HepG2 (cell line): Measurements from ENCODE around the gene PDE4D. TPM values are rescaled to one million over a fixed set of nuclear protein-coding genes. Genes with fewer than 3 reads are reported as not detected.

ENCODE experiments used
- ATAC-seq: fragments of 200-7000 bp; cut with Tn5 transposase; 3 replicates; pipeline ENCODE4 v1.9.1; 2020; ENCODE audit warnings: mild to moderate bottlenecking, moderate library complexity
- BruUV-seq: library from RNA; stranded (reverse); fragments of 400-500 nt; replicated peaks from 2 replicates; lab custom pipeline; 2021; lab: Mats Ljungman, UMichigan
- CTCF ChIA-PET: fragments of 300-600 bp; formaldehyde crosslinking; extraction: SDS; loops from one replicate; lab custom pipeline; 2021; ENCODE audit warnings: low total read pairs, inconsistent platforms, low intra/inter-chr PET ratio; lab: Yijun Ruan, JAX
- POLR2A ChIA-PET: fragments of 350-600 bp; sonication (Branson Sonifier 250); formaldehyde crosslinking; loops from one replicate; lab custom pipeline; 2020; ENCODE audit warnings: antibody characterized with exemption, inconsistent platforms; lab: Yijun Ruan, JAX
- DNase-seq: peaks from one replicate; pipeline ENCODE4 v3.0.0-alpha.2; 2015; ENCODE audit warnings: low spot score
- FAIRE-seq: peaks from 3 replicates; lab custom pipeline; 2011; peaks lifted over from hg19 to GRCh38; lab: Jason Lieb, UNC
- H2AFZ ChIP-seq: one replicate; pipeline ENCODE4 v1.6.1; 2011; ENCODE audit warnings: low read length, inconsistent platforms
- H3K27ac ChIP-seq: fragments of 300-600 bp; 3 replicates; pipeline ENCODE4 v1.8.0; 2011; ENCODE audit warnings: mixed run types, mild to moderate bottlenecking, mixed read lengths, low read length, inconsistent platforms; ENCODE audit not compliant: insufficient read depth; ENCODE audit errors: extremely low read length
- H3K27me3 ChIP-seq, 2 experiments: fragments of 200-600 bp in 1 of 2; 2 replicates in 1 of 2; 3 replicates in 1 of 2; pipeline versions ENCODE4 v1.6.0 to v1.8.0; 2011; ENCODE audit warnings: low read length in 2 of 2, mild to moderate bottlenecking in 2 of 2, moderate library complexity in 2 of 2, inconsistent platforms in 1 of 2; ENCODE audit not compliant: insufficient read depth in 2 of 2, control insufficient read depth in 1 of 2
- H3K36me3 ChIP-seq, 2 experiments: fragments of 200-600 bp in 1 of 2; replicated peaks in 1 of 2; 2 replicates in 1 of 2; 3 replicates in 1 of 2; pipeline versions ENCODE4 v1.5.1 to v1.8.0; 2011; ENCODE audit warnings: low read length in 2 of 2, inconsistent platforms in 1 of 2; ENCODE audit not compliant: insufficient read depth in 2 of 2, control insufficient read depth in 1 of 2
- H3K4me1 ChIP-seq: 2 replicates; pipeline ENCODE4 v1.5.1; 2012; ENCODE audit warnings: low read length, inconsistent platforms; ENCODE audit not compliant: insufficient read depth
- H3K4me2 ChIP-seq: 2 replicates; pipeline ENCODE4 v1.6.0; 2011; ENCODE audit warnings: low read depth, low read length, inconsistent platforms
- H3K4me3 ChIP-seq, 3 experiments: fragments of 200-600 bp in 1 of 3; sonication (generic), shearing (Covaris generic) in 1 of 3; replicated peaks in 1 of 3; 2 replicates each; pipeline ENCODE4 v1.5.1; 2011 to 2016; ENCODE audit warnings: low read length in 3 of 3, inconsistent platforms in 2 of 3, low read depth in 2 of 3, mild to moderate bottlenecking in 2 of 3, control low read depth in 1 of 3, mixed read lengths in 1 of 3; ENCODE audit not compliant: insufficient read depth in 1 of 3
- H3K79me2 ChIP-seq: one replicate; pipeline ENCODE4 v1.6.1; 2011; ENCODE audit warnings: low read length, inconsistent platforms; ENCODE audit not compliant: insufficient read depth
- H3K9ac ChIP-seq: 2 replicates; pipeline ENCODE4 v1.6.0; 2011; ENCODE audit warnings: mild to moderate bottlenecking, low read depth, low read length, inconsistent platforms; ENCODE audit not compliant: insufficient read depth
- H3K9me3 ChIP-seq: 2 replicates; pipeline ENCODE4 v1.5.1; 2012; ENCODE audit warnings: mild to moderate bottlenecking, low read length
- H4K20me1 ChIP-seq: 2 replicates; pipeline ENCODE4 v1.6.0; 2011; ENCODE audit warnings: inconsistent platforms, mild to moderate bottlenecking, low read length, moderate library complexity; ENCODE audit not compliant: insufficient read depth
- CBX2 ChIP-seq, 2 experiments: fragments of 200-600 bp in 1 of 2; sonication (generic); formaldehyde crosslinking in 1 of 2; IDR thresholded peaks; 2 replicates each; pipeline versions ENCODE4 v1.7.0 to v1.8.1; 2018 to 2022; ENCODE audit warnings: low read depth in 2 of 2, low read length in 1 of 2, mild to moderate bottlenecking in 1 of 2, missing genetic modification reagents in 1 of 2
- DR1 ChIP-seq: sonication (generic); formaldehyde crosslinking; IDR thresholded peaks from 2 replicates; pipeline ENCODE4 v1.8.0; 2021; ENCODE audit warnings: mild to moderate bottlenecking, missing genetic modification reagents, inconsistent platforms
- GZF1 ChIP-seq: sonication (generic); formaldehyde crosslinking; IDR thresholded peaks from 2 replicates; pipeline ENCODE4 v1.5.1; 2020; ENCODE audit warnings: mild to moderate bottlenecking, missing genetic modification reagents
- IKZF1 ChIP-seq: fragments of 450-650 bp; IDR thresholded peaks from 2 replicates; pipeline ENCODE4 v1.7.1; 2016
- JUN ChIP-seq: sonication (generic); formaldehyde crosslinking; IDR thresholded peaks from 2 replicates; pipeline ENCODE4 v1.4.0; 2020; ENCODE audit warnings: mild to moderate bottlenecking, missing genetic modification reagents
- SP140L ChIP-seq: sonication (generic); formaldehyde crosslinking; IDR thresholded peaks from 2 replicates; pipeline ENCODE4 v1.4.0; 2020; ENCODE audit warnings: missing genetic modification reagents, borderline replicate concordance
- TEAD3 ChIP-seq: optimal IDR thresholded peaks from 2 replicates; pipeline ENCODE3; 2016; ENCODE audit warnings: borderline replicate concordance
- ZBTB21 ChIP-seq: sonication (generic); formaldehyde crosslinking; IDR thresholded peaks from 2 replicates; pipeline ENCODE4 v1.4.0; 2020; ENCODE audit warnings: missing genetic modification reagents
- ZNF138 ChIP-seq: sonication (generic); formaldehyde crosslinking; IDR thresholded peaks from 2 replicates; pipeline ENCODE4 v1.5.0; 2020; ENCODE audit warnings: mild to moderate bottlenecking, low read depth, missing genetic modification reagents
- ZNF577 ChIP-seq: sonication (generic); formaldehyde crosslinking; IDR thresholded peaks from 2 replicates; pipeline ENCODE4 v1.4.0; 2020; ENCODE audit warnings: mild to moderate bottlenecking, low read depth, missing genetic modification reagents, borderline replicate concordance
- ZNF672 ChIP-seq: sonication (generic); formaldehyde crosslinking; IDR thresholded peaks from 2 replicates; pipeline ENCODE4 v1.8.1; 2022; ENCODE audit warnings: missing genetic modification reagents
- ZSCAN21 ChIP-seq: sonication (generic); formaldehyde crosslinking; IDR thresholded peaks from 2 replicates; pipeline ENCODE4 v1.8.0; 2022; ENCODE audit warnings: mild to moderate bottlenecking, missing genetic modification reagents, moderate library complexity, borderline replicate concordance
- ZSCAN29 ChIP-seq: sonication (generic); formaldehyde crosslinking; conservative IDR thresholded peaks from 2 replicates; pipeline ENCODE4 v1.4.0; 2020; ENCODE audit warnings: mild to moderate bottlenecking, missing genetic modification reagents
- ZSCAN30 ChIP-seq: sonication (generic); formaldehyde crosslinking; IDR thresholded peaks from 2 replicates; pipeline ENCODE4 v1.5.0; 2020; ENCODE audit warnings: mild to moderate bottlenecking, missing genetic modification reagents
- ZSCAN31 ChIP-seq: sonication (generic); formaldehyde crosslinking; IDR thresholded peaks from 2 replicates; pipeline ENCODE4 v1.5.0; 2020; ENCODE audit warnings: low read depth, mild to moderate bottlenecking, missing genetic modification reagents
- WGBS: methylation state at CpG from one replicate; pipeline ENCODE4 v1.1.6; 2017; ENCODE audit warnings: low lambda C conversion rate; 5-methylcytosine and 5-hydroxymethylcytosine counted together
- in situ Hi-C: cut with HindIII; loops from 2 replicates; pipeline ENCODE4 v1.10.0; 2017; ENCODE audit warnings: low pct_unique_long_range_greater_than_20kb; ENCODE audit not compliant: extremely low pct_ligation_motif_present
- intact Hi-C: fragments of 100-400 bp; cut with micrococcal nuclease; formaldehyde crosslinking; loops from one replicate; pipeline ENCODE4 v1.10.0; 2022; ENCODE audit not compliant: unreplicated experiment
- polyA plus RNA-seq, 8 experiments: library from polyadenylated mRNA; depleted of rRNA in 3 of 8; stranded (reverse) in 7 of 8; unstranded in 1 of 8; fragments of >200 nt; fragmentation: Illumina TruSeq in 4 of 8; extraction: Trizol in 4 of 8; gene quantifications; 2 replicates each; pipeline versions ENCODE4 v1.2.1 to v1.2.3, GENCODE V29; 2011 to 2016; ENCODE audit warnings: low read depth in 4 of 8, missing spikeins in 1 of 8, mixed read lengths in 1 of 8; ENCODE audit not compliant: insufficient read depth in 1 of 8
- total RNA-seq, 5 experiments: library from RNA; depleted of rRNA; stranded (reverse); fragments of >200 nt; fragmentation: Illumina TruSeq; extraction: Trizol; gene quantifications; 2 replicates each; pipeline ENCODE4 v1.2.3, GENCODE V29; 2016; ENCODE audit warnings: low read depth in 1 of 5
- TF ChIP-seq, protein P1 (sequence below): sonication (generic); formaldehyde crosslinking; IDR thresholded peaks from 2 replicates; pipeline ENCODE4 v1.5.1; 2020; ENCODE audit warnings: missing genetic modification reagents, mild to moderate bottlenecking, borderline replicate concordance
- TF ChIP-seq, protein P2 (sequence below): sonication (generic); formaldehyde crosslinking; IDR thresholded peaks from 2 replicates; pipeline ENCODE4 v1.9.0; 2021; ENCODE audit warnings: missing genetic modification reagents, borderline replicate concordance
- TF ChIP-seq, protein P3 (sequence below): sonication (generic); formaldehyde crosslinking; conservative IDR thresholded peaks from 2 replicates; pipeline ENCODE4 v1.4.0; 2020; ENCODE audit warnings: missing genetic modification reagents

Gene PDE4D
- total and polyA plus RNA-seq, 2 of the 13 experiments (the other 11 are each of a cell fraction or from before 2014, with no cell fraction given) = 7.0 to 12.2 TPM

DNA sequence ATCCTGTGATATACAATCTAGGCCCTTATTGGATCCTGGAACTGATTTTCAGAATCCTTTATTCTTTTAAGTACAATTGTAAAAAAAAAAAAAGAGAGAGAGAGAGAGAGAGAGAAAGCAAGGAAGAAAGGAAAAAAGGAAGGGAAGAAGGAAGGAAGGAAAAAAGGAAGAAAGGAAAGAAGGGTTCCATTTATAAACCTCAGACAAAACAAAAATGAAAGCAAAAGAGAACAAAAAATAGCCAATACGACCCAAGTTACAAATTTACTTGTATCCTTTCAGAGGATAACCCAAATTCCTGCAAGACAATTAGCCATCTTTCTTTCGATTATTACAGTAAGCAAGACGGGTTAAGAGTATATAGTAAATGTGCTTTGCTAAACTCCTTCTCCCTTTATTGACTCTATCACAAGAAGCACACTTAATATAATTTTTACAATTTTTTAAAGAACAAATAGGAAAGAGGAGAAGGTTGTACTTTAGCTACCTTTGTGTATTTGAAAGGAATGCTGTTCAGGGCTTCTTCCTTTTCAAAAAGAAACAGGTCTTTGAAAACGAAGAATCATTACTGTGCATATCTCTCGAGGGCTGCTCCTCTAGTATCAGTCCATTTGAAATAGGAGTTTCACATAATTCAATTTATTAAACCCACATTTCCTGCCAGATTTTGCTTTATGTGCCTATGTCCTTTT, 767.4 kb downstream of the PDE4D start:
- in situ Hi-C loops (no loop called here), intact Hi-C loops (no loop called here)
- H3K9me3 ChIP-seq = no peaks in the 10 kb centered on the region
- H3K4me3 ChIP-seq = no peak overlapping the region
- no peak overlapping the region for H2AFZ ChIP-seq
- POLR2A ChIA-PET = no interaction called here
- DNase-seq (no peak), FAIRE-seq (no peak), ATAC-seq (no peak)
- no peaks in the 10 kb centered on the region for H3K36me3 ChIP-seq
- no TSS peak for BruUV-seq
- CTCF ChIA-PET = no interaction called here
- H3K4me1 ChIP-seq = 0 out of 2 replicates have a peak, but pooled peaks cover 8% of the 10 kb centered on the region
- H3K27ac ChIP-seq = no peak overlapping the region
- no peak overlapping the region for H3K4me2 ChIP-seq
- no peak overlapping the region for H3K9ac ChIP-seq
- no peaks in the 10 kb centered on the region for H4K20me1 ChIP-seq
- TF ChIP-seq ZSCAN31 (no peak), TEAD3 (CRISPR knock-in tag) (no peak), IKZF1 (no peak), CBX2 (IDR thresholded peaks at IDR 0.05; ENCODE audit: low read depth, low read length) (no peak), CBX2 (CRISPR knock-in tag; IDR thresholded peaks at IDR 0.05; ENCODE audit: low read depth) (no peak), GZF1 (CRISPR knock-in tag) (no peak), DR1 (CRISPR knock-in tag) (no peak), SP140L (CRISPR knock-in tag) (no peak), ZSCAN21 (CRISPR knock-in tag) (no peak), ZSCAN30 (CRISPR knock-in tag) (no peak), ZBTB21 (no peak), JUN (no peak), ZNF577 (CRISPR knock-in tag) (no peak), ZNF138 (no peak), ZSCAN29 (CRISPR knock-in tag) (no peak), ZNF672 (CRISPR knock-in tag) (no peak)
- TF ChIP-seq, protein P1, sequence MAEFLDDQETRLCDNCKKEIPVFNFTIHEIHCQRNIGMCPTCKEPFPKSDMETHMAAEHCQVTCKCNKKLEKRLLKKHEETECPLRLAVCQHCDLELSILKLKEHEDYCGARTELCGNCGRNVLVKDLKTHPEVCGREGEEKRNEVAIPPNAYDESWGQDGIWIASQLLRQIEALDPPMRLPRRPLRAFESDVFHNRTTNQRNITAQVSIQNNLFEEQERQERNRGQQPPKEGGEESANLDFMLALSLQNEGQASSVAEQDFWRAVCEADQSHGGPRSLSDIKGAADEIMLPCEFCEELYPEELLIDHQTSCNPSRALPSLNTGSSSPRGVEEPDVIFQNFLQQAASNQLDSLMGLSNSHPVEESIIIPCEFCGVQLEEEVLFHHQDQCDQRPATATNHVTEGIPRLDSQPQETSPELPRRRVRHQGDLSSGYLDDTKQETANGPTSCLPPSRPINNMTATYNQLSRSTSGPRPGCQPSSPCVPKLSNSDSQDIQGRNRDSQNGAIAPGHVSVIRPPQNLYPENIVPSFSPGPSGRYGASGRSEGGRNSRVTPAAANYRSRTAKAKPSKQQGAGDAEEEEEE = no peak
- TF ChIP-seq, protein P2, sequence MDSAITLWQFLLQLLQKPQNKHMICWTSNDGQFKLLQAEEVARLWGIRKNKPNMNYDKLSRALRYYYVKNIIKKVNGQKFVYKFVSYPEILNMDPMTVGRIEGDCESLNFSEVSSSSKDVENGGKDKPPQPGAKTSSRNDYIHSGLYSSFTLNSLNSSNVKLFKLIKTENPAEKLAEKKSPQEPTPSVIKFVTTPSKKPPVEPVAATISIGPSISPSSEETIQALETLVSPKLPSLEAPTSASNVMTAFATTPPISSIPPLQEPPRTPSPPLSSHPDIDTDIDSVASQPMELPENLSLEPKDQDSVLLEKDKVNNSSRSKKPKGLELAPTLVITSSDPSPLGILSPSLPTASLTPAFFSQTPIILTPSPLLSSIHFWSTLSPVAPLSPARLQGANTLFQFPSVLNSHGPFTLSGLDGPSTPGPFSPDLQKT (CRISPR knock-in tag) = no peak
- TF ChIP-seq, protein P3, sequence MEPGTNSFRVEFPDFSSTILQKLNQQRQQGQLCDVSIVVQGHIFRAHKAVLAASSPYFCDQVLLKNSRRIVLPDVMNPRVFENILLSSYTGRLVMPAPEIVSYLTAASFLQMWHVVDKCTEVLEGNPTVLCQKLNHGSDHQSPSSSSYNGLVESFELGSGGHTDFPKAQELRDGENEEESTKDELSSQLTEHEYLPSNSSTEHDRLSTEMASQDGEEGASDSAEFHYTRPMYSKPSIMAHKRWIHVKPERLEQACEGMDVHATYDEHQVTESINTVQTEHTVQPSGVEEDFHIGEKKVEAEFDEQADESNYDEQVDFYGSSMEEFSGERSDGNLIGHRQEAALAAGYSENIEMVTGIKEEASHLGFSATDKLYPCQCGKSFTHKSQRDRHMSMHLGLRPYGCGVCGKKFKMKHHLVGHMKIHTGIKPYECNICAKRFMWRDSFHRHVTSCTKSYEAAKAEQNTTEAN = no peak
- H3K79me2 ChIP-seq = no peaks in the 10 kb centered on the region
- no peaks in the 10 kb centered on the region for H3K27me3 ChIP-seq
- 45% methylated on average over 5 of the region's 5 CpGs for WGBS
